CD4-positive, alpha-beta T cell treated with Interleukin-12 subunit alpha and Interleukin-12 subunit beta, for 1 hour (primary cell): ENCODE data around the gene EML4.
"Not testable (repeated sequence)": the region's sequence is repeated elsewhere in the genome, so short reads cannot be mapped to it uniquely, and the experiment has no call there.

Source experiments
- DNase-seq: peaks from one replicate; pipeline ENCODE4 v3.0.0-alpha.2; 2020

Gene EML4

DNA sequence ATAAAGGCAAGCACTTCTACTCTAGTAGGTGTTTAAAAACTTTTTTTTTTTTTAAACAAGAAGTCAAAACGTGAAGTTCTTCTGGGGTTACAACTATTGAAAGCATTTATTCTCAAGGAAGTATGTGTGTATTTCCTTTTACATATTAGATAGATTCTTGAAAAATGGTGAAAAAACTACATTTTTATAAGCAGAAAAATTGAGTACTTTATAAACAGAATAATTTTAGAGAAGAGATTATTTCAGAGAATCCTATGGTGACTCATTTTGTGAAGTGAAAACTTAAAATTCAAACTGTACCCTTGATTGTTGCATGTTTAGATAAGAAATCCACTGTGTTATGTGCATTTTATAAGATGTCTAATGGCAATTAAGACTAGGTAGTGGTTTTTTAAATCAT lies 2.9 kb downstream of the EML4 start:
- DNase-seq, result no peak

DNA sequence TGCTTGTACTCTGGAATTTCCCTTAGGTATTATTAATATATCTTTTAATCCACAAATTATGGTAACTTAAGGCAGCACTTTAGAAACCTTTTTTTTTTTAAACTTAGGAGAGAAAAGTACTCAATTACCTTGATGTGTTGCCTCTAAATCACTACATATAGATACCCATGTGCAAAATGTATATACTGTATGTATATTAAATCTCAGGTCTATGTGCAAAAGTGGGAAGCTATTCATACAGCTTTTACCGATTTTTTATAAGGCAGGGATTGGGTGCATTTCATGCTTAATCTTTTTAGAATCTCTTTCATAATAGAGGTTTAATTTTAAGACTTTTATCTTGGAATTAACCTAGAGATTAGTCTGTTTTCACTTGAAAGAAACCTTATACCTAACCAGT lies 3.4 kb downstream of the EML4 start:
- no peak for DNase-seq

DNA sequence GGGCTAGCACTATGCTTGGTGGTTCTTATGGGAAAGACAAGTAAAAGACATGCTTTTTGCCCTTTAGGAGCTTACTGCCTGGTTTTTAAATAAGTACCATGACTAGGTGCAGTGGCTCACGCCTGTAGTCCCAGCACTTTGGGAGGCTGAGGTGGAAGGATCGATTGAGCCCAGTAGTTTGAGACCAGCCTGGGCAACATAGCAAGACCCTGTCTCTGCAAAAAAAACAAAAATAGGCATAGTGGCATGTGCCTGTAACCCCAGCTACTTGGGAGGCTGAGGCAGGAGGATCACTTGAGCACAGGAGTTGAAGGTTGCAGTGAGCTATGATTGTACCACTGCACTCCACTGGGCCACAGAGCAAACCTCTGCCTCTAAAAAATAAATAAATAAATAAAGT lies 4.3 kb downstream of the EML4 start:
- not testable (repeated sequence) for DNase-seq

DNA sequence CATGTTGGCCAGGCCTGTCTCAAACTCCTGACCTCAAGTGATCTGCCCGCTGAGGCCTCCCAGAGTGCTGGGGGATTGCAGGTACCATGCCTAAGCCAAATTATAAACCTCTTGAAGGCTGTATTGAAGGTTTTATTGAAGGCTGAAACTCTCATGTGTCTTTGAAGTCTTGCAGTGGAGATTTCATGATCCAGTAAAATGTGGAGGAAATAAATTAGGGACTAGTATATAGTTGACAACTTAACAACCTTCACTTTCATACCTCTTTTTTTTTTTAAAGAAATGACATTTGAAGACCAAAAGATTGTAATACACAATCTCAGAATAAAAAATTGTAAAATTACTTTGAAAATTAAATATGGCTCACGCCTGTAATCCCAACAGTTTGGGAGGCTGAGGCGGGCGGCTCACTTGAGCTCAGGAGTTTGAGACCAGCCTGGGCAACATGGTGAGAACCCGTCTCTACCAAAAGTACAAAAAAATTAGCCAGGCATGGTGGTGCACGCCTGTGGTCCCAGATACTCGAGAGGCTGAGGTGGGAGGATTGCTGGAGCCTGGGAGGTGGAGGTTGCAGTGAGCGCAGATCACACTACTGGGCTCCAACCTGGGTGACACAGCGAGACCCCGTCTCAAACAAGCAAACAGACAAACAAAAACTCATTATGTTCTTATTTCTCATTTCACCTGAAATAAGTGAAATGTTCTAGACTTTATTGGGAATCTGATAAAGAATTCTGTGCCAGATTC lies 8.0 kb downstream of the EML4 start:
- DNase-seq, result no peak

DNA sequence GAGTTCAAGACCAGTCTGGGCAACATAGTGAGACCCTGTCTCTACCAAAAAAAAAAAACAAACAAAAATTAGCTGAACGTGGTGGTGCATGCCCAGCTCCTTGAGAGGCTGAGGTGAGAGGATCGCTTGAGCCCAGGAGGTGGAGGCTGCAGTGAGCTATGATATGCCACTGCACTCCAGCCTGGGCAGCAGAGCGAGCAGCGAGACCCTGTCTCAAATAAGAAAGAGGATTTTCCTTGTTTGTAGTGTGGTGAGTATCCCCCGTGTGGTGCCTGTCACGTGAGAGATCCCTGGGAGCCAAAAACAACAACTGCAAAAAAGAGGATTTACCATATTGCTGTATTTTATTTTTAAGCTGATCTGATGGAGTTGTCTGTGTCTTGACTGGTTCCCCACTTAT lies 9.2 kb downstream of the EML4 start:
- DNase-seq, result no peak

DNA sequence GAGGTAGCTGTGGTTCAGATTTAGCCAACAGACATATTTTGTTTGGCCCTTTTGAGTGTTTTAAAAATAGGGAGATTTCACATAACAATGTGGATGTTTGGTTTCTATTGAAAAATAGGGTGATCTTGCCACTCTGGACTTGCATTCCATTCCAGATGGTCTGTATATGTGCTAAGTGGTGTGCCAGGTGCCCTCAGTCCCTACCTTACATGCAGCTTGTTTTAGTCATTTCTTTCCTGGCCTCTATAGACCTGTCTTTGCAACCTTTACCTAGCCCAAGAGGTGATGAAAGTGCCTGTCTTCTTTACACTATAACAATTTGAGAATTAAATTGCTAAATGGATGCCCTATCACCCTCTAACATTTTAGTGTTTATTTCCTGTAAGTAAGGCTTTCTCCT lies 11.1 kb downstream of the EML4 start:
- DNase-seq, result no peak

DNA sequence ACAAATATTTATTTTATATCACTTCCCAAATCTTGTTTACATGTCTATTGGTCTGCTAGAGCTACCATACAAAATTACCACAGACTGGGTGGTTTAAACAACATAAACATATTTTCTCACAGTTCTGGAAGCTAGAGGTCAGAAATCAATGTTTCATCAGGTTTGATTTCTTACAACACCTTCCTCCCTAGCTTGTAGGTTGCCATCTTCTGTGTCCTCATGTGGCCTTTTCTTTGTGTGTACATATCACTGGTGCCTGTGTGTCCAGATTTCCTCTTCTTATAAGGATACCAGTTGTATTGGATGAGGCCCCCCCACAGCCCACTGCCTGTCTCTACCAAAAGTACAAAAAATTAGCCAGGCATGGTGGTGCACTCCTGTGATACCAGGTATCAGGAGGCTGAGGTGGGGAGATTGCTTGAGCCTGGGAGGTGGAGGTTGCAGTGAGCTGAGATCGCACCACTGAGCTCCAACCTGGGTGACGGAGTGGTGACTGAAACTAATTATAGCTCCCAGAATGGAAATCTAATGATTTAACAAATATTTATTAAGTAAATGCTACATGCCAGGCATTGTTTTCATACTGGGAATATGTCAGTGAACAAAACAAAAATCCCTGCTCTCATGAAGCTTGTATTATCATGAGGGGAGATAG lies 13.6 kb downstream of the EML4 start:
- DNase-seq, result no peak

DNA sequence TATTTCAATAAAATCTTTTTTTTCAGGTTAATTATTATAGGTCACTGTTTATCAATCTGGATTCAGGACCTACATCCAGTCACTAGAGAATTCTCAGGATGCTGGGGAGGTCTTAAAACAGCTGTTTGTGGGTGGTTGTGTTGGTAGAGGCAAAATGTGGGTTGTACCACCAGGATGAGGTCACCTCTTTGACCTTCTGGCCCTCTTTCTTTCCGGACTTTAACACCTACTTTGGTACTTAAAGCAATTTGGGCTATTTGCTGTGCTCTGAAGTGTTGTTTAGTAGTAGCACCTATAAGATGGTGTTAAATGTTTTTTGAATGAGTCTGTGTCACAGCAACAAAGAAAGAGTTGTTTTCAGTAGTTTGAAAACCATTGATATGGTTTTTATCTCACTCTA lies 14.6 kb downstream of the EML4 start:
- peak; percentile 38 for DNase-seq

DNA sequence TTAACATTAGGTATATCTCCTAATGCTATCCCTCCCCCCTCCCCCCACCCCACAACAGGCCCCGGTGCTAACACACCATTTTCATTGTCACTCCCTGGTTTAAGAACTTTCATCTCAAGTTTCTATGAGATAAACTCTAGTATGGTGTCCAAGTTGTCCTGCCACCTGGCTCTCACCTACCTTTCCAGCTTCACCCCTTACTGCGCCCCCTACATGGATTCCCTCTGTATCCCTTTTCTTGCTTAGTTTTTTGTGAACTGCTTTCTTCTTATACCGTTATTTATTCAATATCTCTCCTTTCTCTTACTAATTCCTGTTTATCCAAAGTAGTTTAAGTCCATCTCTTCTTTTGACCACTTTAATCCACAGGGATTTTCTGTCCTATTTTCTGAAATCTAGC lies 15.2 kb downstream of the EML4 start:
- DNase-seq, result no peak

DNA sequence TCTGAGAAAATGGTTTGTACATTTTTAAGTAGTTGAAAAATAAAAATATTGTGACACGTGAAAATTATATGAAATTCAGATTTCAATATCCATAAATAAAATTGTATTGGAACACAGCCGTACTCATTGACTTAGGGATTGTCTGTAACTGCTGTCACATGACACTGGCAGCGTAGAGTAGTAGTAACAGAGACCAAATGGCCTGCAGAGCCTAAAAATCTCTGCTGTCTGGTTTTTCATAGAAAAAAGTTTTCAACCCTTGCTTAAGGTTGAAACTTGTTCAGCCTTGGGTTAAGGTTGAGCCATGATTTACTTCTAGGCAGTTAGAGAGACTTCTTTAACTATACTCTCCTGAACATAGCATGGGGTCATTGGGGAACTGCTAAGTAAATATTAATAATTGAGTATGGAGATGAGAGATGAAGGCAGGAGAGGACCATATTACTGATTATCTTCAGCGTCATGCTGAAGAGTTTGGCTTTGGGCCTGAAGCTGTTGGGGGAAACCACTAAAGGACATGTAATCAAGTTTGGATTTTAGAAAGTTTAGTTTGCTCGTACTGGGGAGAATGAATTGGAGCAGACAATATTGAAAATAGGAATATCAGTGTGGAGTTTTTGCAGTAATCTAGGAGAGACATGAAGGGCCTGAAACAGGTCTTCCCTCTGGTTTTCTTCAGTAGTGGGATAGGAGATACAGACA lies 16.2 kb downstream of the EML4 start:
- DNase-seq, result no peak

DNA sequence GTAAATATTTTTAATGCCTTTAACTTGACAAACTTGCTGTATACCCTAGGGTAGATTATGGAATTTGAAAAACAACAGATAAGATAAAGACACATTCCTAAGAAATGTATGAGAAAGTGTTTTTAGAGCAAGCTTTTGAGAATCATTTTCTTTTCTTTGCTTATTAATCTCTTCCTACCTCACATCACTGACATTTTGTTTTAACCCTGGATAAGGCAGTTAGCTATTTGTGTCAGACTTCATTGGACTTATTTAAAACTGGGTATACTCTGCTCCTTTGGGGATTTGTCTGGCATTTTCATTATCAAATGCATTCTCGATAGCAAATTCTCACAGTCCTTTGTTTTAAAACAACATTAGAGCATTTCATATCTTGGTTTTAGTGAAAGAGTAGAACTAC lies 17.2 kb downstream of the EML4 start:
- no peak for DNase-seq

DNA sequence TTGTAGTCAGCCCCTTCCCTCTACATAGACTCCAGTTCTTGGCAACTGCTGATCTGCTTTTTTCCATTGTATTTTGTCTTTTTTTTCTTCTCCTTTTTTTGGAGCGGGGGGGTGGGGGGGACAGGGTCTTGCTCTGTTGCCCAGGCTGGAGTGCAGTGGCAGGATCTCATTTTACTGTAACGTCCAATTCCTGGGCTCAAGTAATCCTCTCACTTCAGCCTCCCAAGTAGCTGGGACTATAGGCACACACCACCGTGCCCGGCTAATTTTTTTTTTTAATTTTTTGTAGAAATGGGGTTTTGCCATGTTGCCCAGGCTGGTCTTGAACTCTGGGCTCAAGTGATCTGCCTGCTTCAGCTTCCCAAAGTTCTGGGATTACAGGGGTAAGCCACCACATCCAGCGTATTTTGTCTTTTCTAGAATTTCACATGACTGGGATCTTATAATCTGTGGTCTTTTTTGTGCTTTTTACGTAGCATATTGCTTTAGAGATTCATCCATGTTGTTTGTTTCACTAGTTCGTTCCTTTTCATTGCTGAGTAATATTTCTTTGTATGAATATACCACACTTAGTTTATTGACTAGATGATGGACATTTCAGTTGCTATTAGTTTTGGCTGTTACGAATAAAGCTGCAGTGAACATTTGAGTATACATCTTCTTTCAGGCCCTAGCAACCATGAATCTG lies 17.9 kb downstream of the EML4 start:
- no peak for DNase-seq

DNA sequence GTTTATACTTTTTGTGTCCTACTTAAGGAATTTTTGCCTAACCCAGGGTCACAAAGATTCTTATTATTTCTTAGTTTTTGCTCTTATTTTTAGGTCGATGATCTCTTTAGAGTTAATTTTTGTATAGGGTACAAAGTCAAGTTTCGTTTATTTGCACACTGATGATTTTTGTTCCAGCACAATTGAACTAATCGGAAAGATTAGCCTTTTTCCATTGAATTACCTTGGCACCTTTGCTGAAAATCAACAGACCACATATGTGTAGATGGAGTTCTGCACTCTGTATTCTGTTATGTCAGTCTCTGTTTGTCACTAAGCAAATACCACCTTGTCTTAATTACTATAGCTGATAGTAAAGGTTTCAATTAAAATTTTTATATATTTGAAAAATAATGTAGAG lies 18.7 kb downstream of the EML4 start:
- DNase-seq, result no peak

DNA sequence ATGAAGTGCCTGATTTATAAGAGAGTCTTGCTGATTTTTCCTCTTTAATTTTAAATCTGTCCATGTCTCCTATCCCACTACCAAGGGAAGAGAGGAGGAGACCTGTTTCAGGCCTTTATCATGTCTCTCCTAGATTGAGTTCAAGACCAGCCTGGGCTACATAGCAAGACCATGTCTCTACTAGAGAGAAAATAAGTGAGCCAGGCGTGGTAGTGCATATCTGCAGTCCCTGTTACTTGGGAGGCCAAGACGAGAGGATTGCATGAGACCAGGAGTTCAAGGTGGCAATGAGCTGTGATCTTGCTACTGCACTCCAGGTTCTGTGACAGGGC lies 20.0 kb downstream of the EML4 start:
- DNase-seq, result no peak

DNA sequence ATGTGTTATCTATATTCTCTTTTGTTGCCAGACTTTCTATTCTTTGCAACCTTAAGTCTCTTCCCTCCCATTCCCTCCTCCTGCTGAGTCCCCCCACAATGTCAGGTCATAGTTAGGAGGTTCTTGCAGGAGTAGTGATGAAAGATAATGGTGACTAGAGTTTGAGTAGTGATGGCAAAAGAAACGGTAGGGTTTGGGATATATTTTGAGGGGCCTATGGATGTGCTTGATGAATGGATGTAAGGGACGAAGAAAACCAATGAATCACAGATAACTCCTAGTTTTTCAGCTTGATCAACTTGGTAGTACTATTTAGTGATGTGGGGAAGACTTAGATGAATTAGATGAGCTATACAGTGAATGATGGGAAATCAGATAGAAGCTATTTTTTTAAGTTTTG lies 21.0 kb downstream of the EML4 start:
- DNase-seq, result no peak

DNA sequence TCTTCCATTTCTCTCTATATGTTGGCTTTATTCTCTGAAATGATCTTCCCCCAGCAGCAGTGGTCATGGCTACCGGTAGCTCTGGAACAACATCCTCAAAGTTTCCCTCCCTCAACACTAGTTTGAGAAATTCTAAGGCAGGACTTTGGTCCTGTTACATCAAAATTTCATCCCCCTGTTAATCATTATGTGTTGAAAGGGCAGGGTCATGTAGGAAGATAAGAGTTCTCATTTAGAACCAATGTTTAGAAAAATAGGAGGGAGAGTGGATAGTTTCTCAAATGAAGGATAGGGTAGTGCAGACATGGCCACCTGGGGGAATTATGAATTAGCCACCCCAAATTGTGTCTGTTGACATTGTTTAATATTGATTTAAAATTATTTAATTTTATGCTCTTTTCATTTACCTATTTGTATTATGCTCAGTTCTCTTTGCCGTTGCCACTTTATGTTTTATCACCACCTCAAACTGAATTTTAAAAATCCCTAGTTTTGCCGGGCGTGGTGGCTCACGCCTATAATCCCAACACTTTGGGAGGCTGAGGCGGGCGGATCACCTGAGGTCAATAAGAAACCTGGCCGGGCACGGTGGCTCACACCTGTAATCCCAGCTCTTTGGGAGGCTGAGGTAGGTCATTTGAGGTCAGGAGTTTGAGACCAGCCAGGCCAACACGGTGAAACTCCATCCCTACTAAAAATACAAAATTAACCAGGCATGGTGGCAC lies 22.3 kb downstream of the EML4 start:
- no peak for DNase-seq

DNA sequence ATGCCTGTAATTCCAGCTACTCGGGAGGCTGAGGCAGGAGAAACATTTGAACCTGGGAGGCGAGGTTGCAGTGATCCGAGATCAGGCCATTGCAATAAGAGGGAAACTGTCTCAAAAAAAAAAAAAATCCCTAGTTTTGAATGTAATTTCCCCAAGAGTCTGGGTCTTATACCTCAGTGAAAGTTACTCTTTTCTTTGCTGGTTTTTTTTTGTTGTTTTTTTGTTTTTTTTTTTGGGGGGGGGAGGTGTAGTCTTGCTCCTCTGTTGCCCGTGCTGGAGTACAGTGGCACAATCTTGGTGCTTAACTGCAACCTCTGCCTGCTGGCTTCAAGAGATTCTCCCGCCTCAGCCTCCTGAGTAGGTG lies 22.8 kb downstream of the EML4 start:
- no peak for DNase-seq

DNA sequence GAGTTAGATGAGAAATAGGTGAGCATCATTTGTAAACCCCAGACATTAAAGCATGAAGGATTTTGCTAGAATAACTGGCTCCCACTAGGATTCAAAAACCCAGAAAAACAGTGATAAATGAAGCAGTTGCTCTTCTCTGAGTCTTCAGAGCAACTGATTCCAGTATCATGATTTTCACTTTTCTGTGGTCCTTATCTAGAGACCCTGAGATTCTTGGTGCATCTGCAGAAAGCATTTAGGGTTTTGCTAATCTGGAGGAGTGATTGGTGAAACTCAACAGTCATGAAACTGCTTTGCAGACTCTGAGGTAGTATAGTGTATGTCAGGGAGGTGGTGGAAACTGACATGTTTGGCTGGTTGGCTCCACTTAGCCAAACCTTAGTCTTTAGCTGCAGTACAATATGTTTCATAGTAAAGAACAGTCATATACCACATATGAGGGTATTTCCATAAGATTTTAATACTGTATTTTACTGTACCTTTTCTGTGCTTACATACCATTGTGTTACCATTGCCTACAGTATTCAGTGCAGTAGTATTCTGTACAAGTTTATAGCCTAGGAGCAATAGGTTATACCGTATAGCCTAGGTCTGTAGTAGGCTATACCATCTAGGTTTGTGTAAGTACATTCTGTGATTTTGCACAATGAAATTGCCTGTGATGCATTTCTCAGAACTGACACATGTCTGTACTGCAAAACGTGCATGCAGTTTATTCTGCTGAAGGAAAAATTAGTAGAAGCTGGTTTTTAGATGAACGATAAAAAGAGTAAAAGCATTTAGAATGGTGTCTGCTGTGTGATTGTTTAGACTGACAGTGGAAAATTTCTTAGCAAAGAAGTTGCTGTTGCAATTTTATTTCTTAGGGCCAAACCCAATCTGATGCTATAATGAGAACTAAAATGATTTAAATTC lies 23.8 kb downstream of the EML4 start:
- no peak for DNase-seq

DNA sequence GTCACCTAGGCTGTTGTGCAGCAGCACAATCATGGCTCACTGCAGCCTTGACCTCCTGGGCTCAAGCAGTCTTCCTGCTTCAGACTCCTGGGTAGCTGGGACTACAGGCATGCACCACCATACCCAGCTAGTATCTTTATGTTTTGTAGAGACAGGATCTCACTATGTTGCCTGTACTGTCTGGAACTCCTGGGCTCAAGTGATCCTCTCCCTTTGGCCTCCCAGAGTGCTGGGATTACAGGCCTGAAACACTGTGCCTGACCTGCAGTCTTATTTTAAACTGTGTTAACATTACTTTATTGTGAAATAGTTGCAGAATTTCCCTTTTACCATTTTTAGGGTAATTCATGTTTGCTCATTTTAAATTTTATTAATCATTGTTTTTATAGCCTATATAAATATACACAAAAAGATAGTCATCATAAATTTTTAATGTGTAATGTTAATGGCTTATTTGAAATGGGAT lies 24.6 kb downstream of the EML4 start:
- no peak for DNase-seq

DNA sequence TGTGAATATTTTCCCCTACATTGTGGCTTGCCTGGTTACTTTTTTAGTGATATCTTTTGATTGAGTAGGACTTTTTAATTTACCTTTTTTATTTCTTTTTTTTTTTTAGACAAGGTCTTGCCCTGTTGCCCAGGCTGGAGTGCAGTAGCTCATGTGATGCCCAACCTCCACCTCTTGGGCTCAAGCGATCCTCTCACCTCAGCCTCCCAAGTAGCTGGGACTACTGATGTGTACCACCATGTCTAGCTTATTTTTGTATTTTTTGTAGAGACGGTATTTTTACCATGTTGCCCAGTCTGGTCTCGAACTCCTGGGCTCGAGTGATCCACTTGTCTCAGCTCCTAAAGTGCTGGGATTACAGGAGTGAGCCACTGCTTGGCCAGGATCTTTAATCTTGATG lies 25.3 kb downstream of the EML4 start:
- no peak for DNase-seq

DNA sequence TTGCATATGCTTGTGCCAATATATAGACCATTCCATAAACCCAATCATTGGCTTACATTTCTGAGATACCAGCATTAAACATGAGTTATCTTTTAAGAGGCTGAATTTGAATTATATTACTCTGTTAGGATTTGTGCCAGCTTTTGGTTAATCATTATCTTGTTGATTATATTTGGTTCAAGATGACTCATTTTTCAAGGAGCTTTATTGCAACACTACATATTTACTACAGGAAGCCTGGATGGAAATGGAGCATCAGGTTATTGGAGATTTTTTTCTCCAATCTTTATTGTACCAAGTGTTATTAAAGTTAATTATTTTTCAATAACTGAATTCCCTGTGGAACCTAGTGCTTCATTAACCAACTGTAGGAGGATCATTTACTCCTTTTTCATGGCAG lies 26.4 kb downstream of the EML4 start:
- DNase-seq, result no peak

DNA sequence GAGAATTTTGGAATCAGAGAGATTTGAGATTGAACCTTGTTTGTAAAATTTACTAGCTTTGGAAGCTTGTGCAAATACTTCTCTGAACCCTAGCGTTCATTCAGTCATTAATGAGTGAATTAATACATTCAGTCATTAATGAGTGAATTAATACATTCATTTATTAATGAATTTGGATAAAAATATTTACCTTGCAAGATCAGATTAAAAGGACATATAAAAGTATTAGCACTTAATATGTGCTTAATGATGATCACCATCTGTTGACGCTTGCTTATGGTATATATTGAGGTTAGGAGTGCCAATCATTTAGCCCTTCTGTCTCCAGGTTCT lies 26.9 kb downstream of the EML4 start:
- DNase-seq, result no peak
